Measurements from ENCODE around the gene TGFBI.

- no peak for TF ChIP-seq POLR2A (IDR thresholded peaks at IDR 0.05)
- no peak for TF ChIP-seq CTCF (IDR thresholded peaks at IDR 0.05)
Measured at GRCh38 chr5:136060963-136061362, 32.2 kb downstream of the TGFBI start.

Measured in thyroid gland (tissue), 4 donors.